Thoracic aorta (tissue), 2 donors: ENCODE data around the gene ATP1A2. TPM values are rescaled to one million over a fixed set of nuclear protein-coding genes. Genes with fewer than 3 reads are reported as not detected.

Source experiments
- ATAC-seq: fragments of 150-250 bp; one replicate; pipeline ENCODE4 v1.8.0; 2017; ENCODE audit warnings: low read depth; ENCODE audit not compliant: insufficient number of reproducible peaks, low FRiP score
- DNase-seq: peaks from one replicate; pipeline ENCODE4 v3.0.0-alpha.2; 2020; ENCODE audit warnings: low spot score
- H3K27ac ChIP-seq, 2 donors: fragments of 200-600 bp; sonication (generic); 1 replicate in 1 of 2; 2 replicates in 1 of 2; pipeline ENCODE4 v1.5.1; 2016; ENCODE audit warnings: mild to moderate bottlenecking in 2 of 2, moderate library complexity in 2 of 2
- H3K27me3 ChIP-seq: fragments of 200-600 bp; sonication (generic); replicated peaks from 2 replicates; pipeline ENCODE4 v1.6.0; 2016; ENCODE audit warnings: mild to moderate bottlenecking; ENCODE audit not compliant: insufficient read depth
- H3K36me3 ChIP-seq: fragments of 200-600 bp; sonication (generic); one replicate; pipeline ENCODE4 v1.5.1; 2016
- H3K4me1 ChIP-seq, 2 donors: fragments of 200-600 bp; sonication (generic); 1 replicate in 1 of 2; 2 replicates in 1 of 2; pipeline versions ENCODE4 v1.5.1 to v1.6.0; 2016; ENCODE audit warnings: low read depth in 2 of 2, mild to moderate bottlenecking in 1 of 2; ENCODE audit not compliant: control insufficient read depth in 1 of 2
- H3K4me3 ChIP-seq: fragments of 200-600 bp; sonication (generic); 2 replicates; pipeline ENCODE4 v1.5.1; 2016; ENCODE audit warnings: mild to moderate bottlenecking
- H3K9me3 ChIP-seq: fragments of 200-600 bp; sonication (generic); 2 replicates; pipeline ENCODE4 v1.5.1; 2016
- CTCF ChIP-seq: fragments of 200-600 bp; sonication (generic); IDR thresholded peaks from one replicate; pipeline ENCODE4 v1.5.1; 2019; ENCODE audit warnings: antibody characterized with exemption
- total RNA-seq, 2 donors: library from RNA; depleted of rRNA; stranded (reverse); fragments of >200 nt; gene quantifications; one replicate each; pipeline versions ENCODE4 v1.1.0 to v1.2.3, GENCODE V29; 2016

ATP1A2 gene
- total RNA-seq, 2 donors from 2014 or later = 86.0 to 146 TPM

GRCh38 chr1:160137216-160137862 is 21.8 kb downstream of the ATP1A2 start:
- ATAC-seq (no peak), DNase-seq (no peak)
- Histone ChIP-seq H3K4me3 (no peak overlapping the region), H3K27me3 (no peaks in the 10 kb centered on the region), H3K27ac (peak overlapping the region; percentile 59 to 70), H3K4me1 (peaks cover 12 to 28% of the 10 kb centered on the region in 2 donors), H3K36me3 (peaks cover 66% of the 10 kb centered on the region), H3K9me3 (no peaks in the 10 kb centered on the region)
- TF ChIP-seq CTCF = no peak

GRCh38 chr1:160139840-160140239 is 24.3 kb downstream of the ATP1A2 start:
- Histone ChIP-seq H3K9me3 (no peaks in the 10 kb centered on the region), H3K4me1 (peaks cover 8 to 20% of the 10 kb centered on the region in 2 donors), H3K4me3 (no peak overlapping the region), H3K27ac (no peak overlapping the region), H3K36me3 (peaks cover 50% of the 10 kb centered on the region), H3K27me3 (no peaks in the 10 kb centered on the region)
- DNase-seq = no peak
- TF ChIP-seq CTCF = no peak
- no peak for ATAC-seq

GRCh38 chr1:160143695-160144094 is 28.1 kb downstream of the ATP1A2 start:
- no peak for TF ChIP-seq CTCF
- ATAC-seq = no peak
- H3K27ac ChIP-seq = no peak overlapping the region
- peaks cover 31% of the 10 kb centered on the region for H3K36me3 ChIP-seq
- no peak overlapping the region for H3K4me3 ChIP-seq
- peaks cover 11 to 15% of the 10 kb centered on the region in 2 donors for H3K4me1 ChIP-seq
- H3K27me3 ChIP-seq = no peaks in the 10 kb centered on the region
- no peak for DNase-seq
- H3K9me3 ChIP-seq = no peaks in the 10 kb centered on the region

GRCh38 chr1:160144921-160145320 is 29.4 kb downstream of the ATP1A2 start:
- peaks cover 20 to 27% of the 10 kb centered on the region in 2 donors for H3K4me1 ChIP-seq
- no peaks in the 10 kb centered on the region for H3K9me3 ChIP-seq
- TF ChIP-seq CTCF = no peak
- H3K4me3 ChIP-seq = no peak overlapping the region
- H3K27ac ChIP-seq = no peak overlapping the region
- no peak for ATAC-seq
- peaks cover 18% of the 10 kb centered on the region for H3K36me3 ChIP-seq
- DNase-seq = no peak
- no peaks in the 10 kb centered on the region for H3K27me3 ChIP-seq

GRCh38 chr1:160146107-160146506 is 30.5 kb downstream of the ATP1A2 start:
- no peaks in the 10 kb centered on the region for H3K9me3 ChIP-seq
- H3K27ac ChIP-seq = no peak overlapping the region
- no peak for ATAC-seq
- no peak for DNase-seq
- H3K4me1 ChIP-seq = peaks cover 24 to 37% of the 10 kb centered on the region in 2 donors
- H3K27me3 ChIP-seq = no peaks in the 10 kb centered on the region
- peaks cover 11% of the 10 kb centered on the region for H3K36me3 ChIP-seq
- no peak overlapping the region for H3K4me3 ChIP-seq
- no peak for TF ChIP-seq CTCF
